H1 (cell line): ENCODE results near the gene KLHL15. TPM values are rescaled to one million over a fixed set of nuclear protein-coding genes. Genes with fewer than 3 reads are reported as not detected.

Experiments used
- CTCF ChIA-PET: fragments of 300-600 bp; sonication (Branson Sonifier 250); formaldehyde crosslinking; loops from one replicate; lab custom pipeline; 2021; ENCODE audit not compliant: partially characterized antibody; lab: Charles Lee
- POLR2A ChIA-PET: fragments of 300-600 bp; sonication (Branson Sonifier 250); formaldehyde crosslinking; loops from one replicate; lab custom pipeline; 2021; ENCODE audit warnings: inconsistent platforms; ENCODE audit not compliant: partially characterized antibody; lab: Charles Lee
- DNase-seq, 2 experiments: peaks; one replicate each; pipeline versions ENCODE4 v3.0.0 to v3.0.0-alpha.2; 2010 to 2022; ENCODE audit warnings: low spot score in 2 of 2, low read depth in 1 of 2, mixed read lengths in 1 of 2
- FAIRE-seq: peaks from 2 replicates; lab custom pipeline; 2011; peaks lifted over from hg19 to GRCh38; lab: Jason Lieb, UNC
- H2AFZ ChIP-seq: 2 replicates; pipeline ENCODE4 v1.8.1; 2012; ENCODE audit warnings: low read length, inconsistent platforms
- H2AK5ac ChIP-seq: 2 replicates; pipeline ENCODE4 v1.6.1; 2013; ENCODE audit warnings: low read depth, low read length
- H2BK120ac ChIP-seq: replicated peaks from 2 replicates; pipeline ENCODE3; 2013; ENCODE audit warnings: low read depth, low read length, inconsistent platforms
- H2BK12ac ChIP-seq: 2 replicates; pipeline ENCODE4 v1.6.1; 2013; ENCODE audit warnings: low read depth, low read length
- H2BK15ac ChIP-seq: 2 replicates; pipeline ENCODE4 v1.6.1; 2013; ENCODE audit warnings: low read length
- H2BK20ac ChIP-seq: 2 replicates; pipeline ENCODE4 v1.6.1; 2013; ENCODE audit warnings: low read length
- H2BK5ac ChIP-seq: 2 replicates; pipeline ENCODE4 v1.6.1; 2013; ENCODE audit warnings: low read depth, low read length
- H3K14ac ChIP-seq: 2 replicates; pipeline ENCODE4 v1.6.1; 2013; ENCODE audit warnings: inconsistent platforms; ENCODE audit not compliant: insufficient read length
- H3K18ac ChIP-seq: 2 replicates; pipeline ENCODE4 v1.6.1; 2013; ENCODE audit warnings: low read length; ENCODE audit errors: extremely low read depth
- H3K23ac ChIP-seq: 2 replicates; pipeline ENCODE4 v1.6.1; 2013; ENCODE audit warnings: inconsistent platforms; ENCODE audit not compliant: insufficient read length
- H3K23me2 ChIP-seq: 2 replicates; pipeline ENCODE4 v1.6.1; 2013; ENCODE audit warnings: low read depth, low read length
- H3K27ac ChIP-seq: 2 replicates; pipeline ENCODE4 v1.6.1; 2011; ENCODE audit warnings: low read depth, low read length, inconsistent platforms
- H3K27me3 ChIP-seq, 4 experiments: replicated peaks in 1 of 4; 1 replicate in 1 of 4; 2 replicates in 3 of 4; pipeline versions ENCODE4 v1.6.1 to v1.8.1; 2011 to 2013; ENCODE audit warnings: low read length in 3 of 4, mild to moderate bottlenecking in 3 of 4, inconsistent platforms in 2 of 4, mixed read lengths in 2 of 4, moderate library complexity in 1 of 4; ENCODE audit not compliant: control insufficient read depth in 3 of 4, insufficient read depth in 3 of 4; ENCODE audit errors: extremely low read depth in 1 of 4
- H3K36me3 ChIP-seq, 4 experiments: 2 replicates each; pipeline versions ENCODE4 v1.6.1 to v1.8.1; 2011 to 2013; ENCODE audit warnings: mild to moderate bottlenecking in 4 of 4, low read length in 3 of 4, moderate library complexity in 2 of 4, control low read depth in 1 of 4, inconsistent platforms in 1 of 4; ENCODE audit not compliant: insufficient read depth in 4 of 4, control insufficient read depth in 2 of 4
- H3K4ac ChIP-seq: replicated peaks from 2 replicates; pipeline ENCODE3; 2013; ENCODE audit warnings: low read length, low read depth, mixed read lengths, inconsistent platforms; ENCODE audit not compliant: insufficient read length
- H3K4me1 ChIP-seq, 4 experiments: replicated peaks in 1 of 4; 1 replicate in 1 of 4; 2 replicates in 3 of 4; pipeline versions ENCODE4 v1.6.1 to v1.8.1; 2011 to 2013; ENCODE audit warnings: low read length in 3 of 4, inconsistent platforms in 2 of 4, mixed read lengths in 1 of 4; ENCODE audit not compliant: insufficient read depth in 4 of 4, control insufficient read depth in 3 of 4
- H3K4me2 ChIP-seq, 2 experiments: 2 replicates each; pipeline versions ENCODE4 v1.6.1 to v1.8.1; 2011 to 2013; ENCODE audit warnings: low read depth in 2 of 2, low read length in 2 of 2, control low read depth in 1 of 2, inconsistent platforms in 1 of 2, mild to moderate bottlenecking in 1 of 2; ENCODE audit not compliant: insufficient read depth in 1 of 2
- H3K4me3 ChIP-seq, 4 experiments: fragments of 200-600, 300-600 bp in 1 of 4; sonication (generic), shearing (Covaris generic), sonication (Bioruptor Twin) in 1 of 4; 2 replicates each; pipeline versions ENCODE4 v1.5.1 to v1.8.1; 2011 to 2016; ENCODE audit warnings: low read length in 4 of 4, low read depth in 3 of 4, control low read depth in 2 of 4, inconsistent platforms in 2 of 4, mild to moderate bottlenecking in 2 of 4, mixed read lengths in 1 of 4, moderate library complexity in 1 of 4; ENCODE audit not compliant: insufficient read depth in 2 of 4; ENCODE audit errors: extremely low read depth in 1 of 4
- H3K56ac ChIP-seq: replicated peaks from 2 replicates; pipeline ENCODE3; 2013; ENCODE audit warnings: low read depth, mild to moderate bottlenecking, mixed read lengths, low read length, inconsistent platforms; ENCODE audit not compliant: insufficient read length
- H3K79me1 ChIP-seq: 2 replicates; pipeline ENCODE4 v1.6.1; 2013; ENCODE audit warnings: low read depth, low read length, control low read depth
- H3K79me2 ChIP-seq, 2 experiments: 2 replicates each; pipeline versions ENCODE4 v1.6.1 to v1.8.1; 2012 to 2013; ENCODE audit warnings: low read length in 2 of 2, mild to moderate bottlenecking in 2 of 2, inconsistent platforms in 1 of 2; ENCODE audit not compliant: insufficient read depth in 2 of 2, control insufficient read depth in 1 of 2
- H3K9ac ChIP-seq, 4 experiments: replicated peaks in 1 of 4; 1 replicate in 1 of 4; 2 replicates in 3 of 4; pipeline versions ENCODE4 v1.6.1 to v1.8.1; 2011 to 2013; ENCODE audit warnings: low read depth in 3 of 4, low read length in 3 of 4, control low read depth in 2 of 4, mild to moderate bottlenecking in 2 of 4, moderate library complexity in 2 of 4, inconsistent platforms in 1 of 4; ENCODE audit errors: extremely low read depth in 1 of 4
- H3K9me3 ChIP-seq, 2 experiments: 2 replicates each; pipeline versions ENCODE4 v1.6.1 to v1.8.1; 2012 to 2013; ENCODE audit warnings: mild to moderate bottlenecking in 2 of 2, moderate library complexity in 2 of 2, control low read depth in 1 of 2, inconsistent platforms in 1 of 2, low read depth in 1 of 2, low read length in 1 of 2, mixed read lengths in 1 of 2; ENCODE audit not compliant: insufficient read depth in 2 of 2
- H4K20me1 ChIP-seq, 2 experiments: replicated peaks in 1 of 2; 2 replicates each; pipeline versions ENCODE3 to v1.8.1; 2011 to 2013; ENCODE audit warnings: inconsistent platforms in 2 of 2, low read length in 2 of 2, mild to moderate bottlenecking in 1 of 2; ENCODE audit not compliant: insufficient read depth in 2 of 2, control insufficient read depth in 1 of 2
- H4K5ac ChIP-seq: 2 replicates; pipeline ENCODE4 v1.6.1; 2013; ENCODE audit warnings: low read length, low read depth, mixed read lengths, inconsistent platforms; ENCODE audit not compliant: insufficient read length
- H4K8ac ChIP-seq: 2 replicates; pipeline ENCODE4 v1.8.0; 2013; ENCODE audit warnings: mild to moderate bottlenecking, moderate library complexity, low read length, inconsistent platforms; ENCODE audit not compliant: insufficient read depth; ENCODE audit errors: extremely low read depth
- H4K91ac ChIP-seq: replicated peaks from 2 replicates; pipeline ENCODE3; 2013; ENCODE audit warnings: low read length, mixed read lengths, inconsistent platforms; ENCODE audit not compliant: insufficient read length
- ASH2L ChIP-seq: fragments of 200-600, 300-600 bp; sonication (generic); IDR thresholded peaks from one replicate; pipeline ENCODE4 v1.7.1; 2017; ENCODE audit warnings: low read length
- ATF2 ChIP-seq: IDR thresholded peaks from 2 replicates; pipeline ENCODE4 v1.6.1; 2012; ENCODE audit warnings: low read length, inconsistent platforms
- ATF3 ChIP-seq: IDR thresholded peaks from 2 replicates; pipeline ENCODE4 v1.6.1; 2011; ENCODE audit warnings: low read depth, mild to moderate bottlenecking, low read length; ENCODE audit not compliant: insufficient read depth
- EGR1 ChIP-seq: IDR thresholded peaks from 2 replicates; pipeline ENCODE4 v1.6.1; 2011; ENCODE audit warnings: low read depth, low read length, borderline replicate concordance
- EZH2 ChIP-seq: fragments of 200-600 bp; sonication (generic); IDR thresholded peaks from 2 replicates; pipeline ENCODE4 v1.7.1; 2012; ENCODE audit warnings: low read depth, mild to moderate bottlenecking, moderate library complexity, low read length, inconsistent platforms; ENCODE audit not compliant: severe bottlenecking
- MAFK ChIP-seq: IDR thresholded peaks from 2 replicates; pipeline ENCODE4 v1.6.1; 2012; ENCODE audit warnings: low read depth, mild to moderate bottlenecking, improper control_type of control experiment, low read length
- NANOG ChIP-seq: IDR thresholded peaks from 2 replicates; pipeline ENCODE4 v1.6.1; 2011; ENCODE audit warnings: low read length, low read depth, mild to moderate bottlenecking, inconsistent platforms; ENCODE audit not compliant: insufficient read depth, poor library complexity, severe bottlenecking
- NRF1 ChIP-seq: IDR thresholded peaks from 2 replicates; pipeline ENCODE4 v1.6.1; 2011; ENCODE audit warnings: mild to moderate bottlenecking, low read depth, low read length, improper control_type of control experiment
- SIN3A ChIP-seq, 2 experiments: IDR thresholded peaks in 1 of 2; conservative IDR thresholded peaks in 1 of 2; 2 replicates each; pipeline ENCODE4 v1.6.1; 2011 to 2012; ENCODE audit warnings: low read length in 2 of 2, improper control_type of control experiment in 1 of 2, low read depth in 1 of 2, mild to moderate bottlenecking in 1 of 2
- SP2 ChIP-seq: IDR thresholded peaks from 2 replicates; pipeline ENCODE4 v1.6.1; 2012; ENCODE audit warnings: mild to moderate bottlenecking, low read length, inconsistent platforms
- WGBS, 2 experiments: shearing (Covaris generic) in 1 of 2; methylation state at CpG; one replicate each; pipeline versions ENCODE4 v1.1.6 to v1.1.7; 2013 to 2015; ENCODE audit warnings: low lambda C conversion rate in 2 of 2, mixed read lengths in 2 of 2, inconsistent platforms in 1 of 2, low coverage in 1 of 2, missing lambda C conversion rate in 1 of 2; ENCODE audit not compliant: insufficient replicate concordance in 2 of 2, insufficient coverage in 1 of 2, insufficient read length in 1 of 2; ENCODE audit errors: extremely low coverage in 1 of 2, missing lambda C conversion rate in 1 of 2; 5-methylcytosine and 5-hydroxymethylcytosine counted together
- polyA plus RNA-seq, 7 experiments: library from polyadenylated mRNA; depleted of rRNA in 3 of 7; stranded (reverse) in 5 of 7; unstranded in 2 of 7; fragments of >200 nt in 5 of 7; fragments of 200-250 nt in 2 of 7; gene quantifications; 1 replicate in 5 of 7; 2 replicates in 1 of 7; 4 replicates in 1 of 7; pipeline versions ENCODE4 v1.2.1 to v1.2.3, GENCODE V29; 2011 to 2013; ENCODE audit warnings: missing spikeins in 2 of 7, mixed read lengths in 2 of 7
- total RNA-seq: library from RNA; stranded (reverse); fragmentation: NEBNext Ultra II Directional; extraction: Animal tissue kit (Norgen Biotek cat#: 25700); gene quantifications from 2 replicates; pipeline ENCODE4 v1.2.1, GENCODE V29; 2021

The KLHL15 gene
- total and polyA plus RNA-seq, 2 of the 8 experiments (the other 6 are each of a cell fraction or from before 2014, with no cell fraction given): 3.7 to 8.9 TPM

GRCh38 chrX:23993012-23993633 is 33.9 kb downstream of the KLHL15 start:
- POLR2A ChIA-PET: interaction anchor here (0.6 kb wide), 1 partner anchor 275 kb away, joined by 4 read pairs; no protein-coding TSS in a partner anchor
- Histone ChIP-seq H2AFZ (no peak overlapping the region), H3K4me3 (no peak overlapping the region), H3K14ac (no peak overlapping the region), H3K36me3 (peaks cover 0 to 12% (median 5%) of the 10 kb centered on the region in 4 experiments; a peak in 4 of 8 replicates), H2AK5ac (no peak overlapping the region), H3K27ac (no peak overlapping the region), H3K4me1 (no peaks in the 10 kb centered on the region), H3K9me3 (no peaks in the 10 kb centered on the region), H4K5ac (no peak overlapping the region), H3K79me2 (no peaks in the 10 kb centered on the region; a peak in 1 of 4 replicates), H3K9ac (no peak overlapping the region), H3K56ac (no peak overlapping the region), H4K8ac (no peak overlapping the region), H3K79me1 (no peaks in the 10 kb centered on the region), H2BK120ac (no peak overlapping the region), H2BK12ac (no peak overlapping the region), H3K23me2 (no peaks in the 10 kb centered on the region), H2BK20ac (no peak overlapping the region), H4K20me1 (no peaks in the 10 kb centered on the region), H3K18ac (no peak overlapping the region), H2BK5ac (no peak overlapping the region), H3K4ac (no peak overlapping the region), H3K27me3 (no peaks in the 10 kb centered on the region), H2BK15ac (no peak overlapping the region), H3K23ac (no peak overlapping the region), H3K4me2 (no peak overlapping the region), H4K91ac (no peak overlapping the region)
- no peak for FAIRE-seq
- CTCF ChIA-PET: no interaction called here
- DNase-seq: no peak
- 97% methylated on average over 3 of the region's 3 CpGs; no CpG with 5 or more reads in 1 of the 2 experiments for WGBS, 2 experiments
- TF ChIP-seq EZH2 (no peak), NRF1 (no peak), SIN3A (conservative IDR thresholded peaks at IDR 0.05 in 1 of 2, IDR thresholded peaks at IDR 0.05 in 1 of 2; ENCODE audit: low read depth in 1 of 2, low read length in 2 of 2) (no peak), MAFK (no peak), NANOG (no peak), ATF3 (no peak), ASH2L (no peak), SP2 (no peak), ATF2 (no peak), EGR1 (no peak)
